IPS DF 6.9 (cell line): ENCODE results near the gene KRTAP9-3.
"Not testable (repeated sequence)": the region's sequence is repeated elsewhere in the genome, so short reads cannot be mapped to it uniquely, and the experiment has no call there.

Experiments used
- DNase-seq: peaks from one replicate; pipeline ENCODE4 v3.0.0-alpha.2; 2013; ENCODE audit warnings: low read depth, low spot score
- H3K27ac ChIP-seq: one replicate; pipeline ENCODE4 v1.5.1; 2013; ENCODE audit warnings: low read length, control low read depth
- H3K27me3 ChIP-seq: 2 replicates; pipeline ENCODE4 v1.6.1; 2013; ENCODE audit warnings: mild to moderate bottlenecking, low read length; ENCODE audit not compliant: control insufficient read depth, insufficient read depth
- H3K36me3 ChIP-seq: 2 replicates; pipeline ENCODE4 v1.6.1; 2013; ENCODE audit warnings: low read length; ENCODE audit not compliant: control insufficient read depth, insufficient read depth
- H3K4me1 ChIP-seq: 2 replicates; pipeline ENCODE4 v1.6.1; 2013; ENCODE audit warnings: low read length; ENCODE audit not compliant: control insufficient read depth, insufficient read depth
- H3K4me3 ChIP-seq: 2 replicates; pipeline ENCODE4 v1.5.1; 2013; ENCODE audit warnings: mild to moderate bottlenecking, low read length
- H3K9me3 ChIP-seq: 2 replicates; pipeline ENCODE4 v1.6.1; 2013; ENCODE audit warnings: low read length, inconsistent platforms; ENCODE audit not compliant: control insufficient read depth, insufficient read depth
- WGBS: extraction: QIAGEN DNeasy Blood & Tissue Kit; methylation state at CpG from one replicate; pipeline ENCODE4 v1.1.7; 2013; ENCODE audit warnings: mixed read lengths, missing lambda C conversion rate; ENCODE audit not compliant: insufficient read length, insufficient coverage; 5-methylcytosine and 5-hydroxymethylcytosine counted together

KRTAP9-3 gene

GRCh38 chr17:41275648-41276190, 43.5 kb downstream of the KRTAP9-3 start, which contains the start of gene KRTAP9-7:
TSS of gene KRTAP9-7 (plus strand) at chr17:41275698. CDS start at chr17:41275698, 0 bp downstream.
- not testable (repeated sequence) for H3K4me1 ChIP-seq

GRCh38 chr17:41278176-41278955, 46.1 kb downstream of the KRTAP9-3 start:
- H3K36me3 ChIP-seq: no peaks in the 10 kb centered on the region
- no peak overlapping the region for H3K27ac ChIP-seq
- no peaks in the 10 kb centered on the region for H3K9me3 ChIP-seq
- no peaks in the 10 kb centered on the region for H3K27me3 ChIP-seq
- H3K4me1 ChIP-seq: no peaks in the 10 kb centered on the region
- H3K4me3 ChIP-seq: no peak overlapping the region
- no peak for DNase-seq
- no CpG with 5 or more reads among the region's 3 CpGs for WGBS

More at GRCh38 chr17:41275648-41276190, 43.5 kb downstream of the KRTAP9-3 start, which contains the start of gene KRTAP9-7:
- H3K27me3 ChIP-seq, DNase-seq, H3K27ac ChIP-seq, H3K9me3 ChIP-seq, H3K36me3 ChIP-seq, H3K4me3 ChIP-seq: not testable (repeated sequence)
- no CpG with 5 or more reads among the region's 3 CpGs for WGBS
